ENCODE results near the gene BRAT1.

BRAT1 gene

GRCh38 chr7:2522780-2523433, 32.4 kb downstream of the BRAT1 start:
- no peak for FAIRE-seq

- no peak for FAIRE-seq
Measured at GRCh38 chr7:2521952-2522591, 33.3 kb downstream of the BRAT1 start.

DNA sequence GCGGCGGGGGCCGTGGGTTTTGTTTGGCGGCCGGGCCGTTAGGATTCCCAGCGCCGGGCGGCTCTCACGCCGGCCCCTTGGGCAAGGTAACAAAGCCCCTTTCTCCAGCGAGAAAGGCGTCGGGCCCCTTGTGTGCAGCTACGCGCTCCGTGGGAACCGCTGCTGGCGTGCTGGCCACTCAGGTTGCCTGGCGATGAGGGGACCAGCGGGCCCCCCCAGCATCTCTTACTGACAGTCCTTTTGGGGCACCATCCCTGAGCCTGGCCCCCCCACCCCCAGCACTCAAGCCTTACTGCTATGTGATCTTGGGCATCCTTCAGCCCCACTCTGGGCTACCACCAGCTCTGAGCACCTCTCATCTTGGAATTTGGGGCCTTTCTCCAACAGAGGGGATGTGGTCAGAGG, 34.0 kb downstream of the BRAT1 start:
- no peak for FAIRE-seq

- no peak for FAIRE-seq
Measured at GRCh38 chr7:2520761-2521290, 34.5 kb downstream of the BRAT1 start.

DNA sequence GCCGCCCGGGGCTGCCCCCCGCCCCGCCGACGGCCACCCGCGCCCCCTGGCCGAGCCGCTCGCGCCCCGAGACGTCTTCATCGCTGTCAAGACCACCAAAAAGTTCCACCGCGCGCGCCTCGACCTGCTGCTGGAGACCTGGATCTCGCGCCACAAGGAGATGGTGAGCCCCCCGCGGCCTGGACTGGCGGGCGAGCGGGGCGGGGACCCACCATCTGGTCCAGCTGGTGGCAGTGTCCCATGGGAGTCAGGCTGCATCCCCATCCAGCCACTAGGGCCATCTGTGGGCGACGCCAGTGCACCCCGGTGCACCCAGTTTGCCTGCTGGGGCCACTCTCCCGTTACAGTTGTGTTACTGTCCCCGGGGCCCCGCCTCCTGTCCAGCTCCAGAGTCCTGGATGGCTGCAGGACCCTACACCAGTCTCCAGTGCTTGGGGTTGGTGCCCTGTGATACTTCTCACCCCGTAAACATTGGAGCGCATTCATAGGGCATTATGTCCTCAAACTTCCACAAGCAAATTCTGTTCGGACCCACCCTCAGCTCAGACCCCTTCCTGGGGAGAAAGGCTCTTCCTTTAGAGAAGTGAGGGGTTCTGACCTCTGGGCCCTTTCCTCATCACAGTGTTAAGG, 35.1 kb downstream of the BRAT1 start:
- FAIRE-seq: no peak

DNA sequence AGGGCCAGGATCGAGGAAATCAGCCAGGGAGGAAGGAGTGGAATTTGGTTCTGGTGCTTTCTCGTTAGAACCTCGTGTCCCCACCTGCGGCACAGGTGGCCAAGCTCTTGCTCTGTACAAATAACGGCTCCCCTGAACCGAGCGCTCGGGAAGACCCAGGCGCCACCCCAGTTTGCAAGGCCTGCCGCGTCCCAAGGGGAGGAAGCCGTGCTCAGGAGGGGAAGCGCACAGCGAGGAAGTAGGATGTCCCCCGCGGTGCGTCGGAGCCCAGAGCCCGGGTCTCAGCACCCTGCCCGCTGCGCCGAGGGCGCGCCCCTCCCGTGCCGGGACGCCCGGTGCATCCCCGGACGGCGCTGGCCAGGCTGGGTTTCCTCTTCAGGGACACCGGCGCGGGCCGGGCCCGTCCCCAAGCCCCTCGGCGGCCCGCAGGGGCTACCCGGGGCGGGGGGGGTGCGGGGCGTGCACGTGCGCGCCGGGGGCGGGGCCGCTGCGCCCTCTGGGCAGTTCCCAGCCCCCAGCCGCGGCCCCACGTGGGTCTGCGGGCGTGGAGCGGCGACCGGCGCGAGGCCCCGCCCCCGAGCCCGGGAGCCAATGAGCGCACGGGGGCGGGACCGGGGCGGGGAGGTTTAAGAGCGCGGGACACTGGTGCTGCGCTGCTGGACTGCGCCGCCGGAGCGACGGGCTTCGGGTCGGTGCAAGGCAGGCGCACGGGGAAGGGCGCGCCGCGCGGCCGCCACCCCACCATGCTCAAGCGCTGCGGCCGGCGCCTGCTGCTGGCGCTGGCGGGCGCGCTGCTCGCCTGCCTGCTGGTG, 36.0 kb downstream of the BRAT1 start, which contains the start of gene LFNG:
Gene LFNG (plus strand): TSS at position 656 of the 812 bp plus-strand sequence. CDS start 88 bp downstream, at position 744.
- no peak for FAIRE-seq

DNA sequence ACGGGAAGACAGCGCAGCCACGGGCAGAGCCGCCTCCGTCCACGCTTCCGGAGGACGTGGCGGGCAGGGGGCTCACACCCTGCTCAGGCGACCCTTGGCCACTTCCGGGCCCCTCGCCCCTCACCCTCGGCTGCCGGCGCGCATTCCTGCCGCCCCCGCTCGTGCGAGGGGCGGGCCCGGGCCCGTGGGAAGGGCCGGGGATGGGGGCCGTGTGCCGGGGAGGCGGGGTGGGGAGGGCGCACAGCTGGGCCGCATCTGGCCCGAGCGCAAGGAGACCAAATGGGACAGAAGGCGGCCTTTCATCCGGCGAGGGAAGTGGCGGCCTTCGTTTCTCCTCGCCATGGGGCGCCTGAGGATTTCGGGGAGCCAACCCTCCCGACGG, 36.6 kb downstream of the BRAT1 start:
- FAIRE-seq: no peak

GRCh38 chr7:2517678-2518507, 37.4 kb downstream of the BRAT1 start:
- no peak for FAIRE-seq

DNA sequence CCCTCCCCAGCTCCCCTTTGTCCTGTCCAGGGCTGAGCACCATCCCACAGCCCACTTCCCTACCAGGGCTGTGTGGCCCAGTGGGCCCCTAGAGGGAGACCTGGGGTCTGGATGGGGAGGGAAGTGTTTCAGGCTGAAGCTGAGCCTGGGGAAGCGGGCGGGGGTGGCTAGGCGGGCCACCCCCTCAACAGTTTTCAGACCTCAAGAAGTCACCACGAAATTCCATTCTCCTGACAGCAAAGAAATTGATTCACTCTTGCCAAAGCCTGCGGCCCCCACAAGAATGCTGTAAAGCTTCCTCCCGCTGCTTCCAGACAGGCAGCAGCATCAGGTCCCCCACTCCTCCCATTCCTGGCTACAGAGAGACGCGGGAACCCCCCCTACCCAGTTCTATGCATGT, 38.3 kb downstream of the BRAT1 start:
- no peak for FAIRE-seq

- no peak for FAIRE-seq
Measured at GRCh38 chr7:2516194-2516555, 39.1 kb downstream of the BRAT1 start.

DNA sequence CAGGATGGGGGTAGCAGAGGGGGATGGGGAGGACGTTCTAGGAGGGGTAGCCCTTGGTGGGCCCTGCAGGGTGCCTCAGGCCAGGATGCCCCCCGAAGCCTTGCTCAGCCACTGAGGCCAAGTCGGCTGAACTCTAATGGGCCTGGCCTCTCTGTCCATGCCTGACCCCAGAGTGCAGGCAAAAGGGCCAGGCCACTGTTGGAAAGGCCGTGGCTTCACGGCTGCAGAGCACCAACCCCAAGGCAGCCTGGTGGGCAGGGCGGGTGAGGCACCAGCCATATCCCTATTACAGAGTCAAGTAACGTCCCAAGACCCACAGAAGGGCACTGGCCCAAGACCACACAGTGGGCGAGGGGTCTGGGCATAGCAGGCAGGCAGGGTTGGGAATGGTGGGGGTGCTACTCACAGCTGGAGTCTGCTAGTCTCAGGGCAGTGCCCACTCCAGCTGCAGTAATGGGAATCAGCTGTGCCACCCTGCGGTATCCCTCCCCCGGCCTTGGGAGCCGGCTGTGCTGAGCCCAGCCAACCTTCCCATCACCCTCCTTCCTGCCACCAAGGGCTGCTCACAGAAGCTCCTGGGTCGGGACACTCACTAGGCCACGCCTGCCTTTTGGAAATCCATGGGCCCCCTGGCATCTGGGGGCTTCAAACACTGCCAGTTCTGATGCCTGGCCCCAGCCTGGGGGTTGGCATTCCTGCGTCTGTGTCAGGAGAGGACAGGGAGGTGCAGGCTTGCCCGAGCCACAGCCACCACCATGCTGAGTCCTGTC, 39.7 kb downstream of the BRAT1 start:
- no peak for FAIRE-seq

GRCh38 chr7:2514473-2515423, 40.6 kb downstream of the BRAT1 start:
- FAIRE-seq: no peak

GRCh38 chr7:2513702-2514101, 41.6 kb downstream of the BRAT1 start:
- no peak for FAIRE-seq

- FAIRE-seq: no peak
Measured at GRCh38 chr7:2512713-2513112, 42.6 kb downstream of the BRAT1 start.

DNA sequence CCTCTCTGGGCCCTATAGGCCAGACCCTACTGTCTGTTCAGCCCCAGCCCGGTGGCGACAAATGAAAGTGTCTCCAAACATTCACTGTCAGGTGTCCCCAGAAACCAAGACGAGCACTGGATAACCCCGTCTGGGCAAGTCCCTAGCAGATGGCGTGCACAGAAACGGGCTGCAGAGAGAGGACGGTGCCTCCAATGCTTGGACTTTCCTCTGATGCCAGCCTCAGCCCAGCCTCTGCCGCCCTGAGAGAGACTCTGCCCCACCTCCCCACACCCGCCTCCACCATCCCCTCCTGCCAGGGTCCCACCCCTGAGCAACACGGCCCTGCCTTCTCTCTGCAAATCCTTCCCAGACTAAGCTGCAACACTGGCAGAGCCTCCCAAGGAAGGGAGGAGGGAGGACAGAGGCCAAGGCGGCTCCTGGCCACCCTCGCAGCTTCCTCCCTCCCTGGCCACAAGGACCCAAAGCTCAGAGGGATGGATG, 43.1 kb downstream of the BRAT1 start:
- no peak for FAIRE-seq

DNA sequence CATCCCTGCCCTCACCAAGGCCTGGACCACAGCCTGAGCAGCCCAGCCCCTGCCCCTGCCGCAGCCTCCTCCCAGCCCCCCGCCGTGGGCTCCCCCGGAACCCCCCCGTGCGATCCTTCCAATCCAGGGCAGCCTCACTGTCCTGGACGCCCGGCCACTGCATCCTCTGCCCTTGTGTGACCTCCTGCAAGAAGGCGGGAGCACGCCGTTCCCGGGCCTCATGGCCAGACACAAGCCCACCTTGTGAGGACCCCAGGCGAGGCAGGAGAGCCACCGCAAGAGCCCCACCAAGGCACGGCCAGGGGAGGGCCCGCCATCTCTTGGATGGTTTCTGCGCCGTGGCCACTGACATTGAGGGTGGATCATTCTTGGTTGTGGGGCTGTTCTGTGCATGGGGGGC, 43.6 kb downstream of the BRAT1 start:
- no peak for FAIRE-seq

- no peak for FAIRE-seq
Measured at GRCh38 chr7:2510909-2511768, 44.2 kb downstream of the BRAT1 start.

- no peak for FAIRE-seq
Measured at GRCh38 chr7:2510130-2510776, 45.1 kb downstream of the BRAT1 start.

Data from TTC549 (cell line).